H1 (cell line): ENCODE results near the gene SOX10. TPM values are rescaled to one million over a fixed set of nuclear protein-coding genes. Genes with fewer than 3 reads are reported as not detected.

Experiments
- CTCF ChIA-PET: fragments of 300-600 bp; sonication (Branson Sonifier 250); formaldehyde crosslinking; loops from one replicate; lab custom pipeline; 2021; ENCODE audit not compliant: partially characterized antibody; lab: Charles Lee
- POLR2A ChIA-PET: fragments of 300-600 bp; sonication (Branson Sonifier 250); formaldehyde crosslinking; loops from one replicate; lab custom pipeline; 2021; ENCODE audit warnings: inconsistent platforms; ENCODE audit not compliant: partially characterized antibody; lab: Charles Lee
- DNase-seq, 2 experiments: peaks; one replicate each; pipeline versions ENCODE4 v3.0.0 to v3.0.0-alpha.2; 2010 to 2022; ENCODE audit warnings: low spot score in 2 of 2, low read depth in 1 of 2, mixed read lengths in 1 of 2
- FAIRE-seq: peaks from 2 replicates; lab custom pipeline; 2011; peaks lifted over from hg19 to GRCh38; lab: Jason Lieb, UNC
- H2AFZ ChIP-seq: 2 replicates; pipeline ENCODE4 v1.8.1; 2012; ENCODE audit warnings: low read length, inconsistent platforms
- H2AK5ac ChIP-seq: 2 replicates; pipeline ENCODE4 v1.6.1; 2013; ENCODE audit warnings: low read depth, low read length
- H2BK120ac ChIP-seq: replicated peaks from 2 replicates; pipeline ENCODE3; 2013; ENCODE audit warnings: low read depth, low read length, inconsistent platforms
- H2BK12ac ChIP-seq: 2 replicates; pipeline ENCODE4 v1.6.1; 2013; ENCODE audit warnings: low read depth, low read length
- H2BK15ac ChIP-seq: 2 replicates; pipeline ENCODE4 v1.6.1; 2013; ENCODE audit warnings: low read length
- H2BK20ac ChIP-seq: 2 replicates; pipeline ENCODE4 v1.6.1; 2013; ENCODE audit warnings: low read length
- H2BK5ac ChIP-seq: 2 replicates; pipeline ENCODE4 v1.6.1; 2013; ENCODE audit warnings: low read depth, low read length
- H3K14ac ChIP-seq: 2 replicates; pipeline ENCODE4 v1.6.1; 2013; ENCODE audit warnings: inconsistent platforms; ENCODE audit not compliant: insufficient read length
- H3K18ac ChIP-seq: 2 replicates; pipeline ENCODE4 v1.6.1; 2013; ENCODE audit warnings: low read length; ENCODE audit errors: extremely low read depth
- H3K23ac ChIP-seq: 2 replicates; pipeline ENCODE4 v1.6.1; 2013; ENCODE audit warnings: inconsistent platforms; ENCODE audit not compliant: insufficient read length
- H3K23me2 ChIP-seq: 2 replicates; pipeline ENCODE4 v1.6.1; 2013; ENCODE audit warnings: low read depth, low read length
- H3K27ac ChIP-seq: 2 replicates; pipeline ENCODE4 v1.6.1; 2011; ENCODE audit warnings: low read depth, low read length, inconsistent platforms
- H3K27me3 ChIP-seq, 4 experiments: replicated peaks in 1 of 4; 1 replicate in 1 of 4; 2 replicates in 3 of 4; pipeline versions ENCODE4 v1.6.1 to v1.8.1; 2011 to 2013; ENCODE audit warnings: low read length in 3 of 4, mild to moderate bottlenecking in 3 of 4, inconsistent platforms in 2 of 4, mixed read lengths in 2 of 4, moderate library complexity in 1 of 4; ENCODE audit not compliant: control insufficient read depth in 3 of 4, insufficient read depth in 3 of 4; ENCODE audit errors: extremely low read depth in 1 of 4
- H3K36me3 ChIP-seq, 4 experiments: 2 replicates each; pipeline versions ENCODE4 v1.6.1 to v1.8.1; 2011 to 2013; ENCODE audit warnings: mild to moderate bottlenecking in 4 of 4, low read length in 3 of 4, moderate library complexity in 2 of 4, control low read depth in 1 of 4, inconsistent platforms in 1 of 4; ENCODE audit not compliant: insufficient read depth in 4 of 4, control insufficient read depth in 2 of 4
- H3K4ac ChIP-seq: replicated peaks from 2 replicates; pipeline ENCODE3; 2013; ENCODE audit warnings: low read length, low read depth, mixed read lengths, inconsistent platforms; ENCODE audit not compliant: insufficient read length
- H3K4me1 ChIP-seq, 4 experiments: replicated peaks in 1 of 4; 1 replicate in 1 of 4; 2 replicates in 3 of 4; pipeline versions ENCODE4 v1.6.1 to v1.8.1; 2011 to 2013; ENCODE audit warnings: low read length in 3 of 4, inconsistent platforms in 2 of 4, mixed read lengths in 1 of 4; ENCODE audit not compliant: insufficient read depth in 4 of 4, control insufficient read depth in 3 of 4
- H3K4me2 ChIP-seq, 2 experiments: 2 replicates each; pipeline versions ENCODE4 v1.6.1 to v1.8.1; 2011 to 2013; ENCODE audit warnings: low read depth in 2 of 2, low read length in 2 of 2, control low read depth in 1 of 2, inconsistent platforms in 1 of 2, mild to moderate bottlenecking in 1 of 2; ENCODE audit not compliant: insufficient read depth in 1 of 2
- H3K4me3 ChIP-seq, 4 experiments: fragments of 200-600, 300-600 bp in 1 of 4; sonication (generic), shearing (Covaris generic), sonication (Bioruptor Twin) in 1 of 4; 2 replicates each; pipeline versions ENCODE4 v1.5.1 to v1.8.1; 2011 to 2016; ENCODE audit warnings: low read length in 4 of 4, low read depth in 3 of 4, control low read depth in 2 of 4, inconsistent platforms in 2 of 4, mild to moderate bottlenecking in 2 of 4, mixed read lengths in 1 of 4, moderate library complexity in 1 of 4; ENCODE audit not compliant: insufficient read depth in 2 of 4; ENCODE audit errors: extremely low read depth in 1 of 4
- H3K56ac ChIP-seq: replicated peaks from 2 replicates; pipeline ENCODE3; 2013; ENCODE audit warnings: low read depth, mild to moderate bottlenecking, mixed read lengths, low read length, inconsistent platforms; ENCODE audit not compliant: insufficient read length
- H3K79me1 ChIP-seq: 2 replicates; pipeline ENCODE4 v1.6.1; 2013; ENCODE audit warnings: low read depth, low read length, control low read depth
- H3K79me2 ChIP-seq, 2 experiments: 2 replicates each; pipeline versions ENCODE4 v1.6.1 to v1.8.1; 2012 to 2013; ENCODE audit warnings: low read length in 2 of 2, mild to moderate bottlenecking in 2 of 2, inconsistent platforms in 1 of 2; ENCODE audit not compliant: insufficient read depth in 2 of 2, control insufficient read depth in 1 of 2
- H3K9ac ChIP-seq, 4 experiments: replicated peaks in 1 of 4; 1 replicate in 1 of 4; 2 replicates in 3 of 4; pipeline versions ENCODE4 v1.6.1 to v1.8.1; 2011 to 2013; ENCODE audit warnings: low read depth in 3 of 4, low read length in 3 of 4, control low read depth in 2 of 4, mild to moderate bottlenecking in 2 of 4, moderate library complexity in 2 of 4, inconsistent platforms in 1 of 4; ENCODE audit errors: extremely low read depth in 1 of 4
- H3K9me3 ChIP-seq, 2 experiments: 2 replicates each; pipeline versions ENCODE4 v1.6.1 to v1.8.1; 2012 to 2013; ENCODE audit warnings: mild to moderate bottlenecking in 2 of 2, moderate library complexity in 2 of 2, control low read depth in 1 of 2, inconsistent platforms in 1 of 2, low read depth in 1 of 2, low read length in 1 of 2, mixed read lengths in 1 of 2; ENCODE audit not compliant: insufficient read depth in 2 of 2
- H4K20me1 ChIP-seq, 2 experiments: replicated peaks in 1 of 2; 2 replicates each; pipeline versions ENCODE3 to v1.8.1; 2011 to 2013; ENCODE audit warnings: inconsistent platforms in 2 of 2, low read length in 2 of 2, mild to moderate bottlenecking in 1 of 2; ENCODE audit not compliant: insufficient read depth in 2 of 2, control insufficient read depth in 1 of 2
- H4K5ac ChIP-seq: 2 replicates; pipeline ENCODE4 v1.6.1; 2013; ENCODE audit warnings: low read length, low read depth, mixed read lengths, inconsistent platforms; ENCODE audit not compliant: insufficient read length
- H4K8ac ChIP-seq: 2 replicates; pipeline ENCODE4 v1.8.0; 2013; ENCODE audit warnings: mild to moderate bottlenecking, moderate library complexity, low read length, inconsistent platforms; ENCODE audit not compliant: insufficient read depth; ENCODE audit errors: extremely low read depth
- H4K91ac ChIP-seq: replicated peaks from 2 replicates; pipeline ENCODE3; 2013; ENCODE audit warnings: low read length, mixed read lengths, inconsistent platforms; ENCODE audit not compliant: insufficient read length
- GABPA ChIP-seq: IDR thresholded peaks from 2 replicates; pipeline ENCODE4 v1.6.1; 2011; ENCODE audit warnings: mild to moderate bottlenecking, low read length, moderate library complexity, borderline replicate concordance; ENCODE audit not compliant: insufficient read depth
- WGBS, 2 experiments: shearing (Covaris generic) in 1 of 2; methylation state at CpG; one replicate each; pipeline versions ENCODE4 v1.1.6 to v1.1.7; 2013 to 2015; ENCODE audit warnings: low lambda C conversion rate in 2 of 2, mixed read lengths in 2 of 2, inconsistent platforms in 1 of 2, low coverage in 1 of 2, missing lambda C conversion rate in 1 of 2; ENCODE audit not compliant: insufficient replicate concordance in 2 of 2, insufficient coverage in 1 of 2, insufficient read length in 1 of 2; ENCODE audit errors: extremely low coverage in 1 of 2, missing lambda C conversion rate in 1 of 2; 5-methylcytosine and 5-hydroxymethylcytosine counted together
- polyA plus RNA-seq, 7 experiments: library from polyadenylated mRNA; depleted of rRNA in 3 of 7; stranded (reverse) in 5 of 7; unstranded in 2 of 7; fragments of >200 nt in 5 of 7; fragments of 200-250 nt in 2 of 7; gene quantifications; 1 replicate in 5 of 7; 2 replicates in 1 of 7; 4 replicates in 1 of 7; pipeline versions ENCODE4 v1.2.1 to v1.2.3, GENCODE V29; 2011 to 2013; ENCODE audit warnings: missing spikeins in 2 of 7, mixed read lengths in 2 of 7
- total RNA-seq: library from RNA; stranded (reverse); fragmentation: NEBNext Ultra II Directional; extraction: Animal tissue kit (Norgen Biotek cat#: 25700); gene quantifications from 2 replicates; pipeline ENCODE4 v1.2.1, GENCODE V29; 2021

SOX10 gene
- total and polyA plus RNA-seq, 2 of the 8 experiments (the other 6 are each of a cell fraction or from before 2014, with no cell fraction given) = 2.7 TPM

DNA sequence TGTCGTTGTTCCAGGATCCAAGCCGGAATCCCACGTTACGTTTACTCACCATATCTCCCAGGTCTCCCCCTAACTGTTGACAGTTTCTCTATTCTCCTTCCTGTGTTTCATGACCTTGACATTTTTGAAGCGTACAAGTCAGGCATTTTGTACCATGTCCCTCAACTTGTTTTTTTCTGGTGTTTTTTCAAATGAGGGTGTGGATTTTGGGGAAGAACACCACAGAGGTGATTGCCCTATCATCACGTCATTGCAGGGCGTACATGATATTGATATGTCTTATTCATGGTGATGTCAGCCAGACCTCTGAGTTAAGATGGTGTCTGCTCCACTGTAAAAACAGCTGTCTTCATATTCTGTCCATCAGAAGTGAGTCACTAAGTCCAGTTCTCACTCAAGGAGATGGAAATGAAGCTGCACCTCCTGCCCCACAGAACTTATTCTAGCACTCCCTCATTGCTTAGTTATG lies 28.3 kb upstream of the SOX10 start:
- Histone ChIP-seq H2BK120ac (no peak overlapping the region), H4K91ac (no peak overlapping the region), H3K23ac (no peak overlapping the region), H3K9me3 (no peaks in the 10 kb centered on the region), H4K20me1 (no peaks in the 10 kb centered on the region), H3K14ac (no peak overlapping the region), H3K23me2 (no peaks in the 10 kb centered on the region), H3K4me3 (no peak overlapping the region), H3K18ac (no peak overlapping the region), H3K27me3 (no peaks in the 10 kb centered on the region), H3K4ac (no peak overlapping the region), H3K4me1 (peaks cover 0 to 7% (median 0%) of the 10 kb centered on the region in 4 experiments; a peak in 1 of 7 replicates), H3K27ac (no peak overlapping the region), H2AK5ac (no peak overlapping the region), H4K5ac (no peak overlapping the region), H2BK5ac (no peak overlapping the region), H2BK20ac (no peak overlapping the region), H2BK15ac (no peak overlapping the region), H2AFZ (no peak overlapping the region), H3K79me2 (no peaks in the 10 kb centered on the region), H3K56ac (no peak overlapping the region), H3K9ac (no peak overlapping the region), H4K8ac (no peak overlapping the region), H2BK12ac (no peak overlapping the region), H3K36me3 (no peaks in the 10 kb centered on the region), H3K79me1 (no peaks in the 10 kb centered on the region), H3K4me2 (no peak overlapping the region)
- DNase-seq = no peak
- no peak for FAIRE-seq
- POLR2A ChIA-PET = interaction anchor here (1.0 kb wide), 1 partner anchor 10 kb away, joined by 3 read pairs; no protein-coding TSS in a partner anchor
- CTCF ChIA-PET = interaction anchor here (0.9 to 1.6 kb wide), 4 partner anchors 15 to 65 kb away, joined by 3 read pairs; no protein-coding TSS in a partner anchor
- WGBS, 2 experiments = 91% methylated on average over 7 of the region's 7 CpGs; no CpG with 5 or more reads in 1 of the 2 experiments
- TF ChIP-seq GABPA = no peak
